ENCODE measurements around the gene FHDC1.

Gene FHDC1

DNA sequence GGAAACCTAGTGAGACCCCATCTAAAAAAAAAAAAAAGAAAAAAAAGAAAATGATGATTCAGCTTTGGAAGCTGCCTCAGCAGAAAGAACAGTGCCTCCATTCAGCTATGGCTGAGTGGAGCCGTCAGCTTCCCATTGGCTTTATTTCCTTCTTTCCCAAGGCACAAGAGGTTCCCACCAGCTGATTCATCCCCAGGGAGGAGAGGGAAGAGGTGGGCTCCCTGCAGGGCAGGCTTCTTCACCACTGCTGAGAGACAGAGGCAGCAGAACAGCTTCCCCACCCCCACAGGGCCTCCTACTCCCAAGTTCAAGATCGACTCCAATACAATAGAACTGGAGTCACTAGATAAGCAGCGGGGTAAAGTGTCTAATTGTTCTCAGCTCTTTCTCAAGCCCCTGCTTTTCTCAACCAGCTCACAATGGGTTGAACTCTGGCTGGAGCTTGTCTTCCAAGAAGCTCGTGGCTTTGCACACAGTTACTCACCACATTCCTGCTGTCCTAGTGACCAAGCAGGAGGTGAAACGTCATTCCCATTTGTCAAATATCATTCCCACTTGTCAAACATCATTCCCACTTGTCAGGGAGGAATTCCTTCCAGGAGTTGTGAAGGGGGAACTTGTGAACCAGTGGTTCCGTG is 47.8 kb downstream of the FHDC1 start:
- no peak for DNase-seq

DNA sequence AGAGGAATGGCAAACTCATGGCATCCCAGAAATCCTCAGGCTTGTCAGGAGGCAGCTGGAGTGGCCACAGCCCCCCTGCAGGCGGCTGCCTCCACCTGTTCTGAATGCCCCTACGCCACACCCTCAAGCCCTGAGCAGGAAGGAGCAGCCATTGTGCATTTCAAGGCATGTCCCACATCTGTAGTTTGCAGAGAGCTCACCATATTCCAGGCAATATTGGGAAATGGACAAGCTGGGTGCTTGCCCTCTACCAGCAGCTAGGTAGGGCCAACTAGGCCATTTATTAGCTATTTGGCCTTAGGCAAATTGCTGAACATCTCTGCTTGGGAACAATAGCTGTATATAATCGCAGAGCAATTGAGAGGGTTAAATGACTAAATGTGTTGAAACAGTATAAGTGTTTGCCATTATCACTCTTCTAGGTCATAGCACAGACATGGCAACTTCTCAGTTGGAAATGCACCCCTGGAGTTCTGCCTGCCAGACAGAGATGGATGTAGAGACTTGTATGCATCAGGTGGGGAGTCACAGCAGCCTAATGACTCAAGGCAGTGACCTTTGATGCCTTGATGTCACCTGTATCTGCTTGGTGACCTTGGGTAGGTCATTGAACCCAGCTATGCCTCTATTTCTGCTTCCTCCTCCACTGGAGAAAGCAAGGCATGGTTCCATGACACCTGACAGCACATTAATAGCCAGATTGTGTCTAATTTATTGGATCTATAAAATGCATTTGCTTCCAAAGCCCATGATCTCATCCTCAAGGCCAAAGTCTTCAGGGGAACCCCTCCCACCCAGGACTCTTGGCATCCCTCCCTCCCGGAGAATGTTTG is 52.8 kb downstream of the FHDC1 start:
- no peak for DNase-seq

GRCh38 chr4:152989554-152989970 is 53.4 kb downstream of the FHDC1 start:
- no peak for DNase-seq

GRCh38 chr4:152990471-152991131 is 54.5 kb downstream of the FHDC1 start:
- DNase-seq = no peak

- DNase-seq = no peak
Observed at GRCh38 chr4:152991398-152991797, 55.3 kb downstream of the FHDC1 start.

- DNase-seq = no peak
Observed at GRCh38 chr4:152992027-152992426, 55.9 kb downstream of the FHDC1 start.

DNA sequence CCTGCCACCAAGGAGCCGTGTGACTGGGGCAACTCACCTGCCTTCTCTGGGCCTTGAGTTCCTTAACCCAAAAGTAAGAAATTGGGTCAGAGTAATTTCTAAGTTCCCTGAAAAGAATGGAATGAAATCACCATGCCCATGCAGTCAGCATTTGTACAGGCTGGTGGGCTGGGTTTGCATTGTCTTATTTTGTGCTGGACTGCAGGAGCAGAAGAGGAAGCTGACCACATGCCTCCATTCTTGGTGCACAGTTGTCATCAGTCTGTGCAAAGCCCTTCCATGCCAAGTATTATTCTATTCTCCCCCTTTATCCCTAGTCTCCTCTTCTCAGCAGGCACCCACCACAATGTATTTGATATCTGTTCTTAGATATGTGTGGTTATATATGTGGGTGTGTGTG is 56.3 kb downstream of the FHDC1 start:
- no peak for DNase-seq

- DNase-seq = no peak
Observed at GRCh38 chr4:152994038-152994437, 57.9 kb downstream of the FHDC1 start.

GRCh38 chr4:152996111-152996571 is 60.0 kb downstream of the FHDC1 start:
- DNase-seq = no peak

DNA sequence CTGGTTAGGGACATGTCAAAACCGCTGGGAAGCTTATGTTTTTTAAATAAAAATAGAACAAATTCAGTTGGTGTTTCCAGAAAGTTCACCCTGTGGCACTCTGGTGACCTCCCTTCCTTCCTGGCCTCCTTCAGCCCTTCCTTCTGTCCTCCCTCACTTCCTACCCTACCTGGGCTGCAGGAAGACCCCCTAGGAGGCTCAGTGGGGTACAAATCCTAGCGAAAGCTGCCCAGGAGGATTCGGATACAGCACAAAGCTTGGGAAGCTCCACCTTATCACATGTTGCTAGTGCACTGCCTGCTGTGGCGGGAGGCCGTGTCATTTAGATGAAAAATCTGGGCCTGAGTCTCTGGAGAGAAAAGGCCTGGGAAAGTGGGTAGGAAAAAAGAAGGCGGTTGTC is 60.5 kb downstream of the FHDC1 start:
- DNase-seq = no peak

DNA sequence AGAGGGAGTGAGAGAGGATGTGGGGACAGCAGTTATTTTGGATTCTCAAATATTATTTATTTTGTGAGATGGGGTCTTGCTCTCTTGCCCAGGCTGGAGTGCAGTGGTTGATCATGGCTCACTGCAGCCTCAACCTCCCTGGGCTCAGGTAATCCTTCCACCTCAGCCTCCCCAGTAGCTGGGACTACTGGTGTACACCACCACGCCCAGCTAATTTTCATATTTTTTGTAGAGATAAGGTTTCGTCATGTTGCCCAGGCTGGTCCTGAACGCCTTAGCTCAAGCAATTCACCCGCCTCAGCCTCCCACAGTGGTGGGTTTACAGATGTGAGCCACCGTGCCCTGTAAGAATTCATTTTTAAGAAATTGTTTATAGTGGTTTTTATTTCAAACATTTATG is 61.2 kb downstream of the FHDC1 start:
- DNase-seq = no peak

- DNase-seq = no peak
Observed at GRCh38 chr4:152997771-152998487, 61.8 kb downstream of the FHDC1 start.

DNA sequence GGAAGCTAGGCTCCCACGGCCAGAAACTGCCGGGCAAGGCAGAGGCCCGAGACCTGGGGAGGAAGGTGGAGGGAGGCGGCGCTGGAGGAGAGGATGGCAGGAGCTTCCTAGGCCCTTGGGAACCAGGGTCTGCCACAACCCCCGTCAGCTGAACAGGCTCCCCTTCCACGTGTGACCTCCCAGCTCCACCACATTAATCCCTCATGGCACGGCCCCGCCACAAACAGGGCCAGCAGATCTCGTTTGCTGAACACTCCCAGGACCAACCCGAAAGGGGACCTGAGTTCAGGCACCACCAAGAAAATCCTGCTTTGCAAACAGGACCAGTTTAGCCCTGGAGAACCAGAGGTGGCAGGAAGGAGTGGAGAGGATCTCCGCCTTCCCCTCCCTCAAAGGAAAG is 62.7 kb downstream of the FHDC1 start:
- no peak for DNase-seq

GRCh38 chr4:152999346-153000075 is 63.4 kb downstream of the FHDC1 start:
- no peak for DNase-seq

DNA sequence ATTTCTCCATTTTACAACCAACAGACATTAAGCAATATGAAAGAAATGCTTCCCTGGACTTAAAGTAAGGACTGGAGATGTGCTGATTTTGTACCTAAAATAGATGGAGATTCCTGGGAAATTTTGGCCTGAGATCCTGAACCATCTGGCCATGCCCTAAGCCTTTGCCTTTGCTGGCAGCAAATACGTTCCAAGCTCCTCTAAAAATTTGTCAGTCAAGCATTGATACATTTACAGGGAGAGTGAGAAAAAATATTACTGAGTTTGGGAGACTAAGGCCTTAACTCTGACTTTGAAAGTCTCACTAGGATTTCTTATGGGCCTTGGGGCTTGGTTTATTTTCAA is 63.9 kb downstream of the FHDC1 start:
- no peak for DNase-seq

DNA sequence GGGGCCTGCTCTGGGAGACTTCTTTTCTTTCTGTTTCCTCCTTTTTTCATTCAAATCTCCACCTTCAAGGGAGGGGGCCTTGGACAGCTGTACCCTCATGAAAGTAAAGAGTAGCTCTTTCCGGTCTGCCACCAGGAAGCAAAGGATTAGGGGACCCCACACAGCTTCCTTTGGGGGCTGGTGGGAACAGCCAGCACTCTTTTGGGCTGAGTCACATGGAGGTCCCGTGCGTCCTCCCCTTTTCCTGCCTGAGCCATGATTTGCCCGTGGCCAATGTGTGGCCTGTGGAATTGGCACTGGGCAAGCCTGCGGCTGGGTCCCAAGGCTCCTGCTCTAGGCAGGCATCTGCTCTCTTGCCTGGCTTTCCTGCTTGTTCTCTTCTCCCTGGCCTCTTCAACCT is 65.5 kb downstream of the FHDC1 start:
- DNase-seq = no peak

DNA sequence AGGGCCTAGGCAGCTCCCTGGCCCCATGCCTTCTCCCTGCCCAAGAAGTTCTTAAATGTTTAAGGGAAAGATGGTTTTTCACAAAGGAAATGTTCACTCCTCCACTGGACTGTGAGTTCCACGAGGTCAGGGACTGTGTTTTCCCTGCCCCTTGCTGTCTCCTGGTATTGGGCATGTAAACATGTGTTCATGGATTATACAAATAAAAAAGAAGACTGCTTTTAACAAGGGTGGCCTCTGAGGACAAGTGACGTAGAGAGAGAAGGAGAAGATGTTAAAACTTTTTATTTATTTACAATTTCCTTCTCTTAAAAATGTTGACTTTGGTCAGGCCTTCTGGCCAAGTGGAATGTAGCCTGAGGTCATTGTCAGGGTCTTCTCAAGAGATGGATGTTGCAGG is 66.0 kb downstream of the FHDC1 start:
- DNase-seq = no peak

- no peak for DNase-seq
Observed at GRCh38 chr4:153004081-153004850, 68.1 kb downstream of the FHDC1 start.

- DNase-seq = no peak
Observed at GRCh38 chr4:153005899-153006381, 69.8 kb downstream of the FHDC1 start.

- DNase-seq = peak in 1 of 2 donors; percentile 12
Observed at GRCh38 chr4:153008578-153009199, 72.6 kb downstream of the FHDC1 start.

DNA sequence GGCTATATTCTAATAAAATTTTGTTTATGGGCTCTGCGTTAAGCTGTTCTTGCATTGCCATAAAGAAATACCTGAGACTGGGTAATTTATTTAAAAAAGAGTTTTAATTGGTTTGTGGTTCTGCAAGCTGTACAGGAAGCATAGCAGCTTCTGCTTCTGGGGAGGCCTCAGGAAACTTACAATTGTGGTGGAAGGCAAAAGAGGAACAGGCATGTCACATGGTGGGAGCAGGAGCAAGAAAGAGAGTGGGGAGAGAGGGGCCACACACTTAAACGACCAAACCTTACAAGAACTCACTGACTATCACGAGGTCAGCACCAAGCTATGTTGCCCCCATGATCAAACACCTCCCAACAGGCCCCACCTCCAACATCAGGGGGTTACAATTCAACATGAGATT is 74.0 kb downstream of the FHDC1 start:
- no peak for DNase-seq
